CD4-positive, alpha-beta T cell treated with Interleukin-4 for 1 hour (primary cell): Measurements from ENCODE around the gene GPR150.
A peak's percentile ranks its signal among the peaks of the same experiment; 100 is the strongest.

Experiments used
- DNase-seq, 2 donors: peaks; one replicate each; pipeline ENCODE4 v3.0.0-alpha.2; 2020 to 2022

The GPR150 gene

GRCh38 chr5:95620030-95620869 is at the start of gene GPR150:
Gene GPR150, plus strand, starts transcription at chr5:95620087. Its CDS starts 189 bp downstream, at chr5:95620276.
- peak; percentile 57 to 60 for DNase-seq

GRCh38 chr5:95572016-95572415 is 47.9 kb upstream of the GPR150 start:
- DNase-seq = no peak

- DNase-seq = no peak
Observed at GRCh38 chr5:95581576-95581975, 38.3 kb upstream of the GPR150 start.

- DNase-seq = no peak
Observed at GRCh38 chr5:95583992-95584391, 35.9 kb upstream of the GPR150 start.

GRCh38 chr5:95590880-95591279 is 29.0 kb upstream of the GPR150 start:
- no peak for DNase-seq

GRCh38 chr5:95591490-95591901 is 28.4 kb upstream of the GPR150 start:
- DNase-seq = no peak

- no peak for DNase-seq
Observed at GRCh38 chr5:95595289-95595931, 24.5 kb upstream of the GPR150 start.

- no peak for DNase-seq
Observed at GRCh38 chr5:95599252-95599651, 20.6 kb upstream of the GPR150 start.

- DNase-seq = no peak
Observed at GRCh38 chr5:95600557-95600956, 19.3 kb upstream of the GPR150 start.

- DNase-seq = no peak
Observed at GRCh38 chr5:95605786-95606185, 14.1 kb upstream of the GPR150 start.

GRCh38 chr5:95606419-95606818 is 13.5 kb upstream of the GPR150 start:
- no peak for DNase-seq

GRCh38 chr5:95609711-95610110 is 10.2 kb upstream of the GPR150 start:
- no peak for DNase-seq

GRCh38 chr5:95610546-95610945 is 9.3 kb upstream of the GPR150 start:
- DNase-seq = no peak

GRCh38 chr5:95611396-95611795 is 8.5 kb upstream of the GPR150 start:
- no peak for DNase-seq

- DNase-seq = no peak
Observed at GRCh38 chr5:95613514-95613913, 6.4 kb upstream of the GPR150 start.

GRCh38 chr5:95615164-95615467 is 4.8 kb upstream of the GPR150 start:
- DNase-seq = no peak

- no peak for DNase-seq
Observed at GRCh38 chr5:95617057-95617456, 2.8 kb upstream of the GPR150 start.

GRCh38 chr5:95619096-95619495 is 791 bp upstream of the GPR150 start:
- DNase-seq = no peak

GRCh38 chr5:95619514-95620029 is 315 bp upstream of the GPR150 start:
- DNase-seq = no peak

GRCh38 chr5:95620870-95621838 is 1.3 kb downstream of the GPR150 start:
- DNase-seq = peak; percentile 20 to 33

GRCh38 chr5:95621839-95622629 is 2.1 kb downstream of the GPR150 start:
- peak; percentile 15 to 70 for DNase-seq

GRCh38 chr5:95623706-95624105 is 3.8 kb downstream of the GPR150 start:
- DNase-seq = no peak
